SK-N-SH (cell line): ENCODE measurements around the gene SEL1L2. TPM values are rescaled to one million over a fixed set of nuclear protein-coding genes. Genes with fewer than 3 reads are reported as not detected.

Source experiments
- CTCF ChIA-PET: fragments of 300-600, 350-600 bp; formaldehyde crosslinking; extraction: SDS; loops from one replicate; lab custom pipeline; 2021; lab: Yijun Ruan, JAX
- POLR2A ChIA-PET: fragments of 350-600 bp; sonication (Branson Sonifier 250); formaldehyde crosslinking; extraction: SDS; loops from one replicate; lab custom pipeline; 2020; ENCODE audit warnings: antibody characterized with exemption, inconsistent platforms; lab: Yijun Ruan, JAX
- DNase-seq: peaks from one replicate; pipeline ENCODE4 v3.0.0; 2012
- H2AFZ ChIP-seq: fragments of 200-600 bp; sonication (generic); 2 replicates; pipeline ENCODE4 v1.8.1; 2016; ENCODE audit warnings: antibody characterized with exemption, mild to moderate bottlenecking, low read depth
- H3F3A ChIP-seq: fragments of 200-600 bp; sonication (generic); replicated peaks from 2 replicates; pipeline ENCODE3; 2016; ENCODE audit warnings: antibody characterized with exemption, mild to moderate bottlenecking; ENCODE audit not compliant: insufficient read depth
- H3K27ac ChIP-seq, 2 experiments: fragments of 200-500 bp in 1 of 2; fragments of 200-600 bp in 1 of 2; sonication (Bioruptor generic) in 1 of 2; sonication (generic), shearing (Covaris generic) in 1 of 2; 2 replicates each; pipeline versions ENCODE4 v1.5.1 to v1.6.1; 2014 to 2016; ENCODE audit warnings: low read depth in 2 of 2, inconsistent platforms in 1 of 2, low read length in 1 of 2, mild to moderate bottlenecking in 1 of 2, mixed read lengths in 1 of 2
- H3K27me3 ChIP-seq: fragments of 200-600 bp; sonication (generic), shearing (Covaris generic); 2 replicates; pipeline ENCODE4 v1.6.1; 2016; ENCODE audit warnings: mixed run types; ENCODE audit not compliant: insufficient read depth
- H3K36me3 ChIP-seq, 2 experiments: fragments of 200-500 bp in 1 of 2; fragments of 200-600 bp in 1 of 2; sonication (Bioruptor generic) in 1 of 2; sonication (generic) in 1 of 2; replicated peaks in 1 of 2; 2 replicates each; pipeline versions ENCODE3 to v1.5.1; 2014 to 2016; ENCODE audit warnings: low read length in 1 of 2, mild to moderate bottlenecking in 1 of 2; ENCODE audit not compliant: insufficient read depth in 2 of 2, control insufficient read depth in 1 of 2
- H3K4me1 ChIP-seq, 2 experiments: fragments of 200-500 bp in 1 of 2; fragments of 200-600 bp in 1 of 2; sonication (Bioruptor generic) in 1 of 2; sonication (generic), shearing (Covaris generic) in 1 of 2; 2 replicates each; pipeline versions ENCODE4 v1.5.1 to v1.6.1; 2014 to 2016; ENCODE audit warnings: low read depth in 1 of 2, low read length in 1 of 2, mixed run types in 1 of 2; ENCODE audit not compliant: insufficient read depth in 2 of 2, control insufficient read depth in 1 of 2
- H3K4me2 ChIP-seq: fragments of 200-600 bp; sonication (generic), shearing (Covaris generic); 2 replicates; pipeline ENCODE4 v1.6.1; 2017; ENCODE audit warnings: mixed run types
- H3K4me3 ChIP-seq, 2 experiments: fragments of 200-500 bp in 1 of 2; fragments of 200-600 bp in 1 of 2; sonication (Bioruptor generic) in 1 of 2; sonication (generic), shearing (Covaris generic) in 1 of 2; 2 replicates each; pipeline versions ENCODE4 v1.5.1 to v1.8.1; 2014 to 2016; ENCODE audit warnings: low read depth in 2 of 2, inconsistent platforms in 1 of 2, low read length in 1 of 2, mild to moderate bottlenecking in 1 of 2, mixed read lengths in 1 of 2, moderate library complexity in 1 of 2
- H3K79me2 ChIP-seq: fragments of 200-600 bp; sonication (generic); 2 replicates; pipeline ENCODE4 v1.8.1; 2017; ENCODE audit warnings: mild to moderate bottlenecking; ENCODE audit not compliant: insufficient read depth
- H3K9ac ChIP-seq: fragments of 200-600 bp; sonication (generic); 2 replicates; pipeline ENCODE4 v1.6.1; 2017; ENCODE audit warnings: mixed run types
- H3K9me2 ChIP-seq: fragments of 200-600 bp; sonication (generic); 2 replicates; pipeline ENCODE4 v1.6.1; 2017; ENCODE audit warnings: mixed run types
- H3K9me3 ChIP-seq: fragments of 200-600 bp; sonication (generic); 2 replicates; pipeline ENCODE4 v1.6.1; 2017; ENCODE audit warnings: mixed run types, mild to moderate bottlenecking, moderate library complexity
- H4K20me1 ChIP-seq: fragments of 200-600 bp; sonication (generic); 2 replicates; pipeline ENCODE4 v1.6.1; 2017; ENCODE audit warnings: mild to moderate bottlenecking, mixed run types; ENCODE audit not compliant: insufficient read depth
- CTCF ChIP-seq: fragments of 200-600 bp; sonication (generic); IDR thresholded peaks from 2 replicates; pipeline ENCODE4 v1.6.1; 2017; ENCODE audit warnings: antibody characterized with exemption, mild to moderate bottlenecking, moderate library complexity
- FOSL2 ChIP-seq: IDR thresholded peaks from 2 replicates; pipeline ENCODE4 v1.4.0; 2012; ENCODE audit warnings: low read depth, mild to moderate bottlenecking, moderate library complexity, borderline replicate concordance
- FOXJ3 ChIP-seq: sonication (generic); formaldehyde crosslinking; IDR thresholded peaks from 2 replicates; pipeline ENCODE4 v1.5.1; 2020; ENCODE audit warnings: mild to moderate bottlenecking, missing genetic modification reagents
- FOXM1 ChIP-seq: IDR thresholded peaks from 2 replicates; pipeline ENCODE4 v1.4.0; 2012; ENCODE audit warnings: low read depth, mild to moderate bottlenecking
- GABPA ChIP-seq: IDR thresholded peaks from 2 replicates; pipeline ENCODE4 v1.4.0; 2012; ENCODE audit warnings: low read depth, mild to moderate bottlenecking
- IRF3 ChIP-seq: fragments of 150-350 bp; IDR thresholded peaks from 2 replicates; pipeline ENCODE4 v1.6.1; 2016; ENCODE audit warnings: mild to moderate bottlenecking, low read depth, low read length
- JUND ChIP-seq: IDR thresholded peaks from 2 replicates; pipeline ENCODE4 v1.4.0; 2012
- MXI1 ChIP-seq: IDR thresholded peaks from 2 replicates; pipeline ENCODE4 v1.6.1; 2012; ENCODE audit warnings: mild to moderate bottlenecking, low read depth, low read length, improper control_type of control experiment
- PBX3 ChIP-seq: IDR thresholded peaks from 2 replicates; pipeline ENCODE4; 2012
- RAD21 ChIP-seq: IDR thresholded peaks from 2 replicates; pipeline ENCODE4 v1.6.1; 2012; ENCODE audit warnings: mild to moderate bottlenecking, low read length
- RCOR1 ChIP-seq: fragments of 150-350 bp; IDR thresholded peaks from 2 replicates; pipeline ENCODE4 v1.6.1; 2017; ENCODE audit warnings: antibody characterized with exemption, low read length
- SIN3A ChIP-seq: IDR thresholded peaks from 2 replicates; pipeline ENCODE4 v1.6.1; 2012; ENCODE audit warnings: low read depth, mild to moderate bottlenecking, low read length, moderate library complexity, borderline replicate concordance
- USF1 ChIP-seq: IDR thresholded peaks from 2 replicates; pipeline ENCODE4 v1.4.0; 2012; ENCODE audit warnings: low read depth, borderline replicate concordance
- USF2 ChIP-seq: fragments of 150-350 bp; IDR thresholded peaks from 2 replicates; pipeline ENCODE4 v1.6.1; 2017; ENCODE audit warnings: antibody characterized with exemption, low read length, low read depth, borderline replicate concordance
- WGBS: methylation state at CpG from one replicate; pipeline ENCODE4 v1.1.6; 2017; ENCODE audit warnings: low lambda C conversion rate; 5-methylcytosine and 5-hydroxymethylcytosine counted together
- polyA plus RNA-seq, 3 experiments: library from polyadenylated mRNA; depleted of rRNA; stranded (reverse); fragments of >200 nt; gene quantifications; 2 replicates each; pipeline ENCODE4 v1.2.3, GENCODE V29; 2012

SEL1L2 gene
- polyA plus RNA-seq, 1 of the 3 experiments (the other 2 are of a cell fraction) = not detected

GRCh38 chr20:13900496-13900895 is 89.9 kb downstream of the SEL1L2 start:
- no peak overlapping the region for H3K4me3 ChIP-seq
- no peak overlapping the region for H3K9ac ChIP-seq
- ChIA-PET CTCF (no interaction called here), POLR2A (no interaction called here)
- no peaks in the 10 kb centered on the region for H3K4me1 ChIP-seq
- H3K4me2 ChIP-seq = no peak overlapping the region
- H3K9me2 ChIP-seq = no peaks in the 10 kb centered on the region
- no peak for DNase-seq
- no peaks in the 10 kb centered on the region for H3F3A ChIP-seq
- H3K27me3 ChIP-seq = no peaks in the 10 kb centered on the region
- no peaks in the 10 kb centered on the region for H3K79me2 ChIP-seq
- H4K20me1 ChIP-seq = no peaks in the 10 kb centered on the region
- H3K36me3 ChIP-seq = no peaks in the 10 kb centered on the region
- no peak overlapping the region for H3K27ac ChIP-seq
- no peak for TF ChIP-seq USF1
- TF ChIP-seq FOXM1 = no peak
- no peak for TF ChIP-seq RCOR1
- no peak for TF ChIP-seq SIN3A
- no peak for TF ChIP-seq IRF3
- TF ChIP-seq PBX3 = no peak
- no peak for TF ChIP-seq FOSL2
- TF ChIP-seq MXI1 = no peak
- TF ChIP-seq JUND = no peak
- TF ChIP-seq RAD21 = no peak
- TF ChIP-seq GABPA = no peak
- no peak for TF ChIP-seq FOXJ3 (CRISPR knock-in tag)
- H2AFZ ChIP-seq = no peak overlapping the region
- WGBS = 81% methylated on average over 10 of the region's 10 CpGs
- H3K9me3 ChIP-seq = no peaks in the 10 kb centered on the region

- no peak overlapping the region for H3K9ac ChIP-seq
- TF ChIP-seq CTCF (peak; percentile 38), RAD21 (peak; percentile 45), USF2 (no peak)
- no peaks in the 10 kb centered on the region for H3K9me2 ChIP-seq
- no peaks in the 10 kb centered on the region for H3K36me3 ChIP-seq
- no peak overlapping the region for H2AFZ ChIP-seq
- H3K4me1 ChIP-seq = no peaks in the 10 kb centered on the region
- no peaks in the 10 kb centered on the region for H3K27me3 ChIP-seq
- no peak overlapping the region for H3K4me3 ChIP-seq
- no peaks in the 10 kb centered on the region for H3F3A ChIP-seq
- ChIA-PET CTCF (interaction anchor here (0.9 to 1.2 kb wide), 7 partner anchors 15 to 157 kb away, joined by 3 to 4 read pairs (median 3); no protein-coding TSS in a partner anchor), POLR2A (no interaction called here)
- H4K20me1 ChIP-seq = no peaks in the 10 kb centered on the region
- H3K4me2 ChIP-seq = no peak overlapping the region
- no peaks in the 10 kb centered on the region for H3K79me2 ChIP-seq
- H3K9me3 ChIP-seq = no peaks in the 10 kb centered on the region
- peak; percentile 29 for DNase-seq
- no peak overlapping the region for H3K27ac ChIP-seq
- 66% methylated on average over 2 of the region's 2 CpGs for WGBS
Measured at GRCh38 chr20:13898012-13898612, 92.3 kb downstream of the SEL1L2 start.
